Measurements from ENCODE around the gene TUNAR.

- no peak for TF ChIP-seq EZH2 (IDR thresholded peaks at IDR 0.05; ENCODE audit: borderline replicate concordance, low read depth, low read length, poor library complexity, severe bottlenecking)
- TF ChIP-seq, protein P1, sequence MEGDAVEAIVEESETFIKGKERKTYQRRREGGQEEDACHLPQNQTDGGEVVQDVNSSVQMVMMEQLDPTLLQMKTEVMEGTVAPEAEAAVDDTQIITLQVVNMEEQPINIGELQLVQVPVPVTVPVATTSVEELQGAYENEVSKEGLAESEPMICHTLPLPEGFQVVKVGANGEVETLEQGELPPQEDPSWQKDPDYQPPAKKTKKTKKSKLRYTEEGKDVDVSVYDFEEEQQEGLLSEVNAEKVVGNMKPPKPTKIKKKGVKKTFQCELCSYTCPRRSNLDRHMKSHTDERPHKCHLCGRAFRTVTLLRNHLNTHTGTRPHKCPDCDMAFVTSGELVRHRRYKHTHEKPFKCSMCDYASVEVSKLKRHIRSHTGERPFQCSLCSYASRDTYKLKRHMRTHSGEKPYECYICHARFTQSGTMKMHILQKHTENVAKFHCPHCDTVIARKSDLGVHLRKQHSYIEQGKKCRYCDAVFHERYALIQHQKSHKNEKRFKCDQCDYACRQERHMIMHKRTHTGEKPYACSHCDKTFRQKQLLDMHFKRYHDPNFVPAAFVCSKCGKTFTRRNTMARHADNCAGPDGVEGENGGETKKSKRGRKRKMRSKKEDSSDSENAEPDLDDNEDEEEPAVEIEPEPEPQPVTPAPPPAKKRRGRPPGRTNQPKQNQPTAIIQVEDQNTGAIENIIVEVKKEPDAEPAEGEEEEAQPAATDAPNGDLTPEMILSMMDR (conservative IDR thresholded peaks at IDR 0.05; ENCODE audit: low read depth, low read length), result no peak
Observed at GRCh38 chr14:95870772-95871171, 5.9 kb upstream of the TUNAR start.

Measured in A673 (cell line).